HG02610 (cell line): ENCODE results near the gene AKAP8L.
"Not testable (repeated sequence)": the region's sequence is repeated elsewhere in the genome, so short reads cannot be mapped to it uniquely, and the experiment has no call there.

Experiments
- ATAC-seq: cut with Tn5 transposase; IDR thresholded peaks from one replicate; pipeline ENCODE4 v1.9.1; 2021; ENCODE audit warnings: mild to moderate bottlenecking, moderate library complexity; ENCODE audit not compliant: unreplicated experiment

AKAP8L gene

GRCh38 chr19:15357906-15358305 lies 60.9 kb downstream of the AKAP8L start:
- no peak for ATAC-seq

GRCh38 chr19:15354566-15355296 lies 64.1 kb downstream of the AKAP8L start:
- no peak for ATAC-seq

DNA sequence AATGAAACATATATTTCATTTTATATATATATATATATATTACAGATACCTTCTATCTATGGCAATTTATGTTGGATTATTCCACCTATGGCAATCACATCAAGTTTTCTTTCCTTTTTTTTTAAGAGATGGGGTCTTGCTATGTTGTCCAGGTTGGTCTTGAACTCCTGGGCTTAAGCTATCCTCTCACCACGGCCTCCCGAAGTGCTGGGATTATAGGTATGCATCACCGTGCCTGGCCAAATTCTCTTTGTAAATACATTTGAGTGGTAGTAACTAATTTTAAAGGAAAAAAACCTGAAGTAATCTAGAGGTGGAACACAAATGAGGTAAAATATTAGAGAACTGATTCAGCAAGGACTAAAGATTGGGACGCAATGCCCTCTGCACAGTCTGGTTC lies 64.9 kb downstream of the AKAP8L start:
- no peak for ATAC-seq

GRCh38 chr19:15352535-15352934 lies 66.3 kb downstream of the AKAP8L start:
- not testable (repeated sequence) for ATAC-seq

DNA sequence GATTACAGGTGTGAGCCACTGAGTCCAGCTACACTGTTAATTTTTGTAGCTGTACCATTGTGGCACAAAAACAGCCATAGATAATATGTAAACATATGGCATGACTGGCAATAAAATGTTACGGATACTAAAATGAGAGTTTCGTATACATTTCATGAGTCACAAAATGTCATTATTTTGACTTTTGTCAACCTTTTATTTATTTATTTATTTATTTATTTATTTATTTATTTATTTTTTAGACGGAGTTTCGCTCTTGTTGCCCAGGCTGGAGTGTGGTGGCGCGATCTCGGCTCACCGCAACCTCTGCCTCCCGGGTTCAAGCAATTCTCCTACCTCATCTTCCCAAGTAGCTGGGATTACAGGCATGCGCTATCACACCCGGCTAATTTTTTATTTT lies 77.5 kb downstream of the AKAP8L start:
- not testable (repeated sequence) for ATAC-seq

- no peak for ATAC-seq
Observed at GRCh38 chr19:15340086-15340485, 78.7 kb downstream of the AKAP8L start.

GRCh38 chr19:15337202-15337601 lies 81.6 kb downstream of the AKAP8L start:
- ATAC-seq = no peak

GRCh38 chr19:15335992-15336391 lies 82.8 kb downstream of the AKAP8L start:
- ATAC-seq = not testable (repeated sequence)

DNA sequence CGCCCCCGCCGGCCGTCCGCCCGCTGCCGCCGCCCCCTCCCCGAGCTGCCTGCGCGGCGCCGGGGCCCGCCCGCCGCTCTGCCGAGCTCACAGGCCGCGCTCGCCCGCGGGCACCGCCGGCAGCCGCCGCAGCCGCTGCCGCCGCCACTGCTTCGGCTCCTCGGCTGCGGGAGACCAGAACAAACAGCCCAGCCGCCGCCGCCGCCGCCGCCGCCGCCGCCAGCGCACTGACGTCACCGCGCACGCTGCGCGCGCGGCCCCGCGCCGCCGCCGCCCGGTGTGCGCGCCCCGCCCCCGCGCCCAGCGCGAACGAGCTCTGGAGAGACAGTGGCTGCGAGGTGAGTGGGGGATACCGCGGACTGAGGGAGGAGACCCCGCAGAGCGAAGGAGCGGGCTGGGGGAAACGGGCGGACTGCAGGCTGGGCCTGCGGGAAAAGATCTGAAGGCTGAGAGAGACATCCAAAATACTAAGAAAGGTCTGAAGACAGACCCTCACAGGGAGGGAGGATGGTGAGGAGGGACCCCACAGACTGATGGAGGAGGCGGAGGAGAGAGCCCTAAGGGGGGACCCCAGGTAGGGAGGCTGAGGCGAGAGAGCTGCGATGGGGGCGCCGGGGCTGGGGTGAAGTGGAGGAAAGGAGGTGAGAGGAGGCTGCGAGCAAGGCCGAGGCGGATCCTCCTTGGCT lies 86.3 kb downstream of the AKAP8L start, which contains the start of gene BRD4:
BRD4 (minus strand) TSS at position 229 of the 686 bp plus-strand sequence. CDS start 59,440 bp downstream, outside the sequence.
- peak; percentile 30 for ATAC-seq

DNA sequence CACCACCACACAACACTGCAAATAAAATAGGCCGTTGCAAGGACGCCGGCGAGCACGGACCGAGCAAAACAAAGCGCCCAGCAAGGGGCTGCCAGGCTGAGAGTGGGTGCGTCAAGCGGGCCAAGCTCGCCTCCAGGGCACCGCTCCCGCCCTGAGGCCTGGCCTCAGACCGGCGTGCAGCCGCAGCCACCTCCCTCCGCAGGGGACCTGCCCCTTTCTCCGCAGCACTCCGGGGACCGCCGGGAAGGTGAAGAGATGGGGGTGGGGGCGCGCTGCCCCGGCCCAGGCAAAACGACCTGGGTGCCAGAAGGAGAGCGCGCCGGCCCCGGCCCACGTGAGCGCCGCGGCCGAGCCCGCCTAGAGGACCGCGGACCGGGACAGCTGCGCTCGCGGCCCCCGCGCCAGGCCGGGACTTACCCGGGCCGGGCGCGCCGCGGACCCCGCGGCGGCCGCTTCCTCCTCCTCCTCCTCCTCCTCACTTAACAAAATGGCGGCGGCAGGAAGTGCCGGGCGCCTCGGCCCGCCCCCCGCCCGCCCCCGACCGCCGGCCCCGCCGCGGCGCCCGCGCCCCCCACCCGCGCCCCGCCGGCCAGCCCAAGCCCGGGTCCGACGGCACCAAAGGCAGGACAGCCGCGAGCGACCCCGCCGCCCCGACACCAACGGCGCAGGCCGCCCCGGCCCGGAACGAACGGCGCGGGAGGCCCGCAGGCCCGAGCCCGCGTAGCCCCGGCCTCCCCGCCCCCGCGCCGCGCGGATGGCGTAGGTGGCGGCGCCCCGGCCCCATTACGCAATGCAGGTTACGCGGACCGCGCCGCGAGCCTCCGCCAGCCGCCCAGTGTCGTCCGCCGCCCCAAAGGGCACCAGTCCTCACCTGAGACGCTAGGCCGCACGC lies 87.1 kb downstream of the AKAP8L start:
- ATAC-seq = peak; percentile 25

GRCh38 chr19:15330801-15331418 lies 87.9 kb downstream of the AKAP8L start:
- no peak for ATAC-seq
